Measurements from ENCODE around the gene WNT2. TPM values are rescaled to one million over a fixed set of nuclear protein-coding genes. Genes with fewer than 3 reads are reported as not detected.

Gene WNT2
- total and polyA plus RNA-seq, 2 of the 4 experiments (the other 2 are of a cell fraction), result 1.8 to 1.9 TPM

DNA sequence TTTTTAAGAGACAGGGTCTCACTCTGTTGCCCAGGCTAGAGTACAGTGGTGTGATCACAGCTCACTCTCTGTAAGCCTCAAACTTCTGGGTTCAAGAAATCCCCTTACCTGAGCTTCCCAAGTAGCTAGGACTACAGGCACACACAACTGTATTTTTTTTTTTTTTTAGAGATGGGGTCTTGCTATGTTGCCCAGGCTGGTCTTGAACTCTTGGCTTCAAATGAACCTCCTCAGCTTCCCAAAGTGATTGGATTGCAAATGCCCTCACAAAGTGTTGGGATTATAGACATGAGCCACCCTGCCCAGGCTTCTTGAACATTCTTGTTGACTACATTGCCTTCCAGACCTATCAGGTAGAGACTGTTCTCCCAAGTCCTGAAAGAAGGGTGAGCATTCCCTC lies 72.6 kb downstream of the WNT2 start:
- peak overlapping the region; percentile 68; the same call in 1 of the 2 replicates for H3K27ac ChIP-seq (ENCODE audit: insufficient read depth, low read length)
- H3K9ac ChIP-seq (ENCODE audit: low read depth, low read length), result no peak overlapping the region
- no TSS peak for BruUV-seq (replicated peaks)
- no peak overlapping the region for H3K4me2 ChIP-seq (ENCODE audit: low read depth, low read length)
- no peaks in the 10 kb centered on the region for H3K36me3 ChIP-seq (ENCODE audit: control insufficient read depth, insufficient read depth, low read length)
- peak overlapping the region; percentile 48 to 98; a peak in 3 of 4 replicates for H4K8ac ChIP-seq (ENCODE audit: low read depth in 2 of 2, low read length in 2 of 2)
- H4K5ac ChIP-seq (ENCODE audit: low read depth, low read length), result peak overlapping the region; percentile 96
- in situ Hi-C loops (cut with MboI; ENCODE audit: low sequenced_read_pairs) (no loop called here), intact Hi-C loops (cut with micrococcal nuclease) (loop anchor here (2.0 to 5.0 kb wide), 2 partner anchors 19 to 1018 kb away; no protein-coding TSS in a partner anchor), dilution Hi-C loops (cut with HindIII; ENCODE audit: low sequenced_read_pairs, unreplicated experiment) (no loop called here)
- H2BK5ac ChIP-seq (ENCODE audit: low read depth, low read length, poor library complexity, severe bottlenecking), result peak overlapping the region; percentile 97
- no peak overlapping the region for H3K56ac ChIP-seq (ENCODE audit: extremely low read depth, insufficient read depth, low read length)
- H2BK15ac ChIP-seq (ENCODE audit: low read depth, low read length), result peak overlapping the region; percentile 86; the same call in 2 of the 3 replicates
- H4K91ac ChIP-seq (ENCODE audit: insufficient read depth, low read depth, low read length), result peak overlapping the region; percentile 98
- peak overlapping the region; percentile 30; the same call in 1 of the 2 replicates for H3K23ac ChIP-seq (ENCODE audit: low read depth, low read length)
- H3K14ac ChIP-seq (replicated peaks; ENCODE audit: low read depth, low read length), result peak overlapping the region; percentile 77
- ChIA-PET POLR2A (ENCODE audit: unreplicated experiment) (no interaction called here), CTCF (interaction anchor here (0.7 to 1.1 kb wide), 3 partner anchors 38 to 206 kb away, joined by 3 to 4 read pairs (median 3); no protein-coding TSS in a partner anchor)
- H2AK9ac ChIP-seq (replicated peaks; ENCODE audit: low read depth, low read length, poor library complexity), result peak overlapping the region; percentile 2
- H2AFZ ChIP-seq (replicated peaks; ENCODE audit: low read length, poor library complexity), result peak overlapping the region; percentile 24
- no peaks in the 10 kb centered on the region for H3K9me3 ChIP-seq (ENCODE audit: control insufficient read depth, insufficient read depth, low read length)
- H2BK20ac ChIP-seq (ENCODE audit: low read depth, low read length), result peak overlapping the region; percentile 90
- H3K18ac ChIP-seq (ENCODE audit: low read depth, low read length), result peak overlapping the region; percentile 93
- no peaks in the 10 kb centered on the region for H3K27me3 ChIP-seq (ENCODE audit: control insufficient read depth, insufficient read depth, low read length)
- peak overlapping the region; percentile 98 for H3K4ac ChIP-seq (ENCODE audit: low read depth, low read length)
- H2BK120ac ChIP-seq (ENCODE audit: low read depth, low read length), result peak overlapping the region; percentile 98
- ATAC-seq (ENCODE audit: low read depth) (no peak), DNase-seq (no peak)
- H4K20me1 ChIP-seq (ENCODE audit: insufficient read depth, low read length), result no peaks in the 10 kb centered on the region
- H2AK5ac ChIP-seq (ENCODE audit: low read depth, low read length), result peak overlapping the region; percentile 92; the same call in 1 of the 2 replicates
- peaks cover 23% of the 10 kb centered on the region for H3K9me1 ChIP-seq (ENCODE audit: insufficient read depth, low read length)
- H3K4me1 ChIP-seq (ENCODE audit: control insufficient read depth, insufficient read depth, low read length), result peaks cover 26% of the 10 kb centered on the region
- H3K79me1 ChIP-seq (ENCODE audit: low read depth in 1 of 2, low read length in 2 of 2), result no peaks in the 10 kb centered on the region
- TF ChIP-seq POLR2A (IDR thresholded peaks at IDR 0.05; ENCODE audit: low read depth, low read length) (no peak), MAZ (IDR thresholded peaks at IDR 0.05; ENCODE audit: borderline replicate concordance, low read depth, low read length) (no peak), BHLHE40 (IDR thresholded peaks at IDR 0.05; ENCODE audit: low read depth, low read length) (no peak), FOS (IDR thresholded peaks at IDR 0.05; ENCODE audit: low read depth, low read length) (no peak), NFE2L2 (IDR thresholded peaks at IDR 0.05; ENCODE audit: low read depth, low read length) (no peak), CHD1 (IDR thresholded peaks at IDR 0.05; ENCODE audit: low read depth, low read length) (no peak), MXI1 (IDR thresholded peaks at IDR 0.05; ENCODE audit: borderline replicate concordance, low read depth, low read length) (no peak), MAFK (IDR thresholded peaks at IDR 0.05; ENCODE audit: low read depth, low read length) (no peak), CTCF (conservative IDR thresholded peaks at IDR 0.05; ENCODE audit: low read depth, low read length) (no peak), SMC3 (IDR thresholded peaks at IDR 0.05; ENCODE audit: low read depth, low read length) (no peak), RAD21 (IDR thresholded peaks at IDR 0.05; ENCODE audit: low read length) (no peak), RFX5 (IDR thresholded peaks at IDR 0.05; ENCODE audit: low read depth, low read length) (no peak), CEBPB (IDR thresholded peaks at IDR 0.05; ENCODE audit: low read depth, low read length) (no peak), RCOR1 (IDR thresholded peaks at IDR 0.05; ENCODE audit: insufficient replicate concordance, low read length) (no peak)
- TF ChIP-seq, protein P1, sequence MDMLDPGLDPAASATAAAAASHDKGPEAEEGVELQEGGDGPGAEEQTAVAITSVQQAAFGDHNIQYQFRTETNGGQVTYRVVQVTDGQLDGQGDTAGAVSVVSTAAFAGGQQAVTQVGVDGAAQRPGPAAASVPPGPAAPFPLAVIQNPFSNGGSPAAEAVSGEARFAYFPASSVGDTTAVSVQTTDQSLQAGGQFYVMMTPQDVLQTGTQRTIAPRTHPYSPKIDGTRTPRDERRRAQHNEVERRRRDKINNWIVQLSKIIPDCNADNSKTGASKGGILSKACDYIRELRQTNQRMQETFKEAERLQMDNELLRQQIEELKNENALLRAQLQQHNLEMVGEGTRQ (IDR thresholded peaks at IDR 0.05; ENCODE audit: low read depth, low read length), result no peak
- TF ChIP-seq, protein P2, sequence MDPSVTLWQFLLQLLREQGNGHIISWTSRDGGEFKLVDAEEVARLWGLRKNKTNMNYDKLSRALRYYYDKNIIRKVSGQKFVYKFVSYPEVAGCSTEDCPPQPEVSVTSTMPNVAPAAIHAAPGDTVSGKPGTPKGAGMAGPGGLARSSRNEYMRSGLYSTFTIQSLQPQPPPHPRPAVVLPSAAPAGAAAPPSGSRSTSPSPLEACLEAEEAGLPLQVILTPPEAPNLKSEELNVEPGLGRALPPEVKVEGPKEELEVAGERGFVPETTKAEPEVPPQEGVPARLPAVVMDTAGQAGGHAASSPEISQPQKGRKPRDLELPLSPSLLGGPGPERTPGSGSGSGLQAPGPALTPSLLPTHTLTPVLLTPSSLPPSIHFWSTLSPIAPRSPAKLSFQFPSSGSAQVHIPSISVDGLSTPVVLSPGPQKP (IDR thresholded peaks at IDR 0.05; ENCODE audit: borderline replicate concordance, low read depth, low read length), result no peak
- no peak overlapping the region for H3K4me3 ChIP-seq (ENCODE audit: insufficient read depth, low read depth, low read length)
